ENCODE data around the gene KRTAP10-1. TPM values are rescaled to one million over a fixed set of nuclear protein-coding genes. Genes with fewer than 3 reads are reported as not detected.

The KRTAP10-1 gene
- total RNA-seq, 2 experiments from 2014 or later, result 0.13 TPM; not detected in 1

- no peaks in the 10 kb centered on the region for H3K9me2 ChIP-seq (ENCODE audit: insufficient read depth, low read length)
- TF ChIP-seq EZH2phosphoT487 (IDR thresholded peaks at IDR 0.05; ENCODE audit: borderline replicate concordance, low read depth, low read length), result no peak
- H3K9me3 ChIP-seq (ENCODE audit: low read length), result no peaks in the 10 kb centered on the region
- CTCF ChIA-PET (ENCODE audit: unreplicated experiment), result no interaction called here
- H3K4me1 ChIP-seq (ENCODE audit: insufficient read depth, low read length, poor library complexity, severe bottlenecking), result no peaks in the 10 kb centered on the region
- H2AFZ ChIP-seq (ENCODE audit: low read length), result no peak overlapping the region
- no peak overlapping the region for H3K4me2 ChIP-seq (ENCODE audit: low read length)
- no peaks in the 10 kb centered on the region for H3K36me3 ChIP-seq (ENCODE audit: insufficient read depth, low read length)
- intact Hi-C loops (cut with micrococcal nuclease; ENCODE audit: unreplicated experiment), result no loop called here
- POLR2A ChIA-PET, result no interaction called here
- H3K4me3 ChIP-seq (ENCODE audit: low read depth, low read length, poor library complexity, severe bottlenecking), result no peak overlapping the region
- no TSS peak for BruUV-seq (replicated peaks)
- no peaks in the 10 kb centered on the region for H3K79me2 ChIP-seq (ENCODE audit: insufficient read depth, low read depth, low read length)
- DNase-seq (ENCODE audit: low spot score), result no peak
- H4K20me1 ChIP-seq (ENCODE audit: insufficient read depth, low read length), result no peaks in the 10 kb centered on the region
- no peak overlapping the region for H3K27ac ChIP-seq (ENCODE audit: low read depth, low read length, poor library complexity, severe bottlenecking)
These were observed 27.6 kb upstream of the KRTAP10-1 start for GRCh38 chr21:44567481-44568171.

DNA sequence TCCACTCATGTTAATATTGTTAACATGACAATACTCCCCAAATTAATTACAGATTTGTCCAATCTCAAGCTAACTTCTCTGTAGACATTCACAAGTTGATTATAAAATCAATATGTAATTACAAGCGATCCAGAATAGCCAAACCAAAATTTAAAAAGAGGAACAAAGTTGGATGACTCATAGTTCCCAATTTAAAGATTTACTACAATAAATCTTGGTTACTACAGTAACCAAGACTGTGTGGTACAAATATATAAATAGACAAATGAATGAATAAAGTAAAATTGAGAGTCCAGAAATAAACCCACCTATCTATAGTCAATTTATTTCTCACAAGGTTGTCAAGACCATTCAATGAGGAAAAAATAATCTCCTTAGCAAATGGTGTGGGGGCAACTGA is 26.4 kb upstream of the KRTAP10-1 start:
- TF ChIP-seq EZH2phosphoT487 (IDR thresholded peaks at IDR 0.05; ENCODE audit: borderline replicate concordance, low read depth, low read length), result no peak
- TF ChIP-seq, protein P1, sequence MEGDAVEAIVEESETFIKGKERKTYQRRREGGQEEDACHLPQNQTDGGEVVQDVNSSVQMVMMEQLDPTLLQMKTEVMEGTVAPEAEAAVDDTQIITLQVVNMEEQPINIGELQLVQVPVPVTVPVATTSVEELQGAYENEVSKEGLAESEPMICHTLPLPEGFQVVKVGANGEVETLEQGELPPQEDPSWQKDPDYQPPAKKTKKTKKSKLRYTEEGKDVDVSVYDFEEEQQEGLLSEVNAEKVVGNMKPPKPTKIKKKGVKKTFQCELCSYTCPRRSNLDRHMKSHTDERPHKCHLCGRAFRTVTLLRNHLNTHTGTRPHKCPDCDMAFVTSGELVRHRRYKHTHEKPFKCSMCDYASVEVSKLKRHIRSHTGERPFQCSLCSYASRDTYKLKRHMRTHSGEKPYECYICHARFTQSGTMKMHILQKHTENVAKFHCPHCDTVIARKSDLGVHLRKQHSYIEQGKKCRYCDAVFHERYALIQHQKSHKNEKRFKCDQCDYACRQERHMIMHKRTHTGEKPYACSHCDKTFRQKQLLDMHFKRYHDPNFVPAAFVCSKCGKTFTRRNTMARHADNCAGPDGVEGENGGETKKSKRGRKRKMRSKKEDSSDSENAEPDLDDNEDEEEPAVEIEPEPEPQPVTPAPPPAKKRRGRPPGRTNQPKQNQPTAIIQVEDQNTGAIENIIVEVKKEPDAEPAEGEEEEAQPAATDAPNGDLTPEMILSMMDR (conservative IDR thresholded peaks at IDR 0.05; ENCODE audit: low read length), result no peak
- no peaks in the 10 kb centered on the region for H3K36me3 ChIP-seq (ENCODE audit: insufficient read depth, low read length)
- ChIA-PET POLR2A (no interaction called here), CTCF (ENCODE audit: unreplicated experiment) (no interaction called here)
- H3K4me1 ChIP-seq (ENCODE audit: insufficient read depth, low read length, poor library complexity, severe bottlenecking), result no peaks in the 10 kb centered on the region
- BruUV-seq (replicated peaks), result no TSS peak
- no peak for DNase-seq (ENCODE audit: low spot score)
- H3K9me2 ChIP-seq (ENCODE audit: insufficient read depth, low read length), result no peaks in the 10 kb centered on the region
- H3K4me3 ChIP-seq (ENCODE audit: low read depth, low read length, poor library complexity, severe bottlenecking), result no peak overlapping the region
- no peaks in the 10 kb centered on the region for H3K9me3 ChIP-seq (ENCODE audit: low read length)
- no peak overlapping the region for H2AFZ ChIP-seq (ENCODE audit: low read length)
- no peaks in the 10 kb centered on the region for H3K79me2 ChIP-seq (ENCODE audit: insufficient read depth, low read depth, low read length)
- no peaks in the 10 kb centered on the region for H4K20me1 ChIP-seq (ENCODE audit: insufficient read depth, low read length)
- intact Hi-C loops (cut with micrococcal nuclease; ENCODE audit: unreplicated experiment), result no loop called here
- H3K27ac ChIP-seq (ENCODE audit: low read depth, low read length, poor library complexity, severe bottlenecking), result no peak overlapping the region
- H3K4me2 ChIP-seq (ENCODE audit: low read length), result no peak overlapping the region

GRCh38 chr21:44564886-44565598 is 25.0 kb upstream of the KRTAP10-1 start:
- no peak for DNase-seq (ENCODE audit: low spot score)
- intact Hi-C loops (cut with micrococcal nuclease; ENCODE audit: unreplicated experiment), result no loop called here
- ChIA-PET POLR2A (no interaction called here), CTCF (ENCODE audit: unreplicated experiment) (no interaction called here)
- Histone ChIP-seq H3K79me2 (ENCODE audit: insufficient read depth, low read depth, low read length) (no peaks in the 10 kb centered on the region), H4K20me1 (ENCODE audit: insufficient read depth, low read length) (no peaks in the 10 kb centered on the region), H3K4me3 (ENCODE audit: low read depth, low read length, poor library complexity, severe bottlenecking) (no peak overlapping the region), H2AFZ (ENCODE audit: low read length) (no peak overlapping the region), H3K4me1 (ENCODE audit: insufficient read depth, low read length, poor library complexity, severe bottlenecking) (no peaks in the 10 kb centered on the region), H3K36me3 (ENCODE audit: insufficient read depth, low read length) (no peaks in the 10 kb centered on the region), H3K9me3 (ENCODE audit: low read length) (no peaks in the 10 kb centered on the region), H3K27ac (ENCODE audit: low read depth, low read length, poor library complexity, severe bottlenecking) (no peak overlapping the region), H3K9me2 (ENCODE audit: insufficient read depth, low read length) (no peaks in the 10 kb centered on the region), H3K4me2 (ENCODE audit: low read length) (no peak overlapping the region)
- no TSS peak for BruUV-seq (replicated peaks)
- TF ChIP-seq EZH2phosphoT487 (IDR thresholded peaks at IDR 0.05; ENCODE audit: borderline replicate concordance, low read depth, low read length), result no peak
- TF ChIP-seq, protein P1 (conservative IDR thresholded peaks at IDR 0.05; ENCODE audit: low read length), result no peak

All from OCI-LY7 (cell line).